ENCODE measurements around the gene CPSF6.
"Not testable (repeated sequence)": the region's sequence is repeated elsewhere in the genome, so short reads cannot be mapped to it uniquely, and the experiment has no call there.

CPSF6 gene

DNA sequence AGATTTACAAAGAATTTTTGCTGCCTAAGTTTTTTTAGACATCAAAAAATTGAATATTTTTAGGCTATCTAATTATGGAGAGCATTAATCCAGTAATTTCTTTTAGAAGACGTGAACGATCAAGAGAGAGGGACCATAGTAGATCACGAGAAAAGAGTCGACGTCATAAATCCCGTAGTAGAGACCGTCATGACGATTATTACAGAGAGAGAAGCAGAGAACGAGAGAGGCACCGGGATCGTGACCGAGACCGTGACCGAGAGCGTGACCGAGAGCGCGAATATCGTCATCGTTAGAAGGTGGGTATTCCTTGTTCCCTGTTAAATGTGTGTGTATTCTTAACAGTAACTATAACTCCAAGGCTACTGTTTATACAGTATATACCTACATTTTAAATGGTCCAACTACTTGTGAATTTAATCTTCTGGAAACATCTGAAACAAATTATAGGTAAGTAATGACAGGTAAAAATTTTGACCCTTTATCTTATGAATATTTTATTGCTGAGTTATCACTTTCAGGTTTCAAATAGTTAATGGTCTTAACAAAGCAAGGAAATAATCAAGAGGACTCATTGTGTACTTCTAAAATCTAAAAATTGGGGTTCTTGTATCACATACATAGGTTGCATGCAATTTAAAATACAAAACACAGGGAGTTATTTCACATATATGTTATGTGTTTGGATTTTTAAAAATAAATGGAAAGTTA is 23.1 kb downstream of the CPSF6 start:
- DNase-seq: no peak

DNA sequence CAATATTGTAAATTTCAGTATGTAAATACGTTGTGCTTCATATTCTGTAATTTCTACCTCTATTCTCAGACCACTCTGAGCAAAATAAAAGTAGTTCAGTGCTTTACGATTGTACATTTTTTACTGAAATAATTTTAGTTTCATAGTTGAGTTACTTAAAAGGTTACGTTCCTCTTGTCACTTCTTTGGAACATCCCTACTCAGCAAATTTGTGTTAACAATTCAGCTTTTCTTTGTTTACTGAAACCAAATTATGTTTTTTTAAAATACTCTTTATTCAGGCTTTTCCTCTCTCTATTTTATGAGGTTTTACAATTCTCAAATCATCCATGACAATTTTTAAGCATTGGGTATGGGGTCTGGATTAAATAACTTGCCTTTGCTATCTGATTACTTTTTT is 25.8 kb downstream of the CPSF6 start:
- DNase-seq: no peak

DNA sequence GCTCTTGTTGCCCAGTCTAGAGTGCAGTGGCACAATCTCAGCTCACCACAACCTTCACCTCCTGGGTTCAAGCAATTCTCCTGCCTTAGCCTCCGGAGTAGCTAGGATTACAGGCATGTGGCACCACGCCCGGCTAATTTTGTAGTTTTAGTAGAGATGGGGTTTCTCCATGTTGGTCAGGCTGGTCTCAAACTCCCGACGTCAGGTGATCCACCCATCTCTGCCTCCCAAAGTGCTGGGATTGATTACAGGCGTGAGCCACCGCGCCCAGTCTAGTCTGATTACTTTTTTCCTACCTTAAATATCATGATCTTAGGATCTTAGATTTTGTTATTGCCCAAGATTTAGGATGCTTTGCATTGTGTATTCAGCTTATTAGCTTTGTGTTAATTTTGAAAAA is 26.3 kb downstream of the CPSF6 start:
- DNase-seq: not testable (repeated sequence)

DNA sequence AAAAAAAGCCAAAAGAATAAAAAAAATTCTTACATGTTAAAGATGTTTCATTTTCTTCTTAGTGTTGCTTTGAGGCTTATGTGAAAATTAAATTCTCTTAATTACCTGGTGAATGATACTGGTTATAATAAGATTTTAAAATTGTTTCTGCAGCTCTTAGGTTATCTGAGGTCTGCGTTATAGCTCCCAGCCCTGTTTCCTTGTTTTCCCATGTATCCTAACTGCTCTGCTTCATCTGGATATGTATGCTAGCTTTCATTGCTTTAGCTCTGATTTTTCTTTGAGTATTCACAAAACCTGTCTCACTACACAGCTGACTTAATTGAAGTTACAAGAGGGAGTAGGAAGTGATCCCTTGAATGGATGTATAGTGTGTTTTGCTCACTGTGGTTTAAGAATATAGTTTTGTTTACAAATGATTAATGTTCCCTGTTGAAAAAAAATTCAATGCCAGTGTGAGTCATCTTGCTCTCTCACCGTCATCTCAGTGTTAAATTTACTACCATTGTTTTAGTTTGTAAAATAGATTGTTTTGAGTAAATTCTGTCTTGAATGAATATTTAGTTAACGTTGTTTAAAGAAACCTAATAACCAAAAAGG is 26.8 kb downstream of the CPSF6 start:
- DNase-seq: no peak

DNA sequence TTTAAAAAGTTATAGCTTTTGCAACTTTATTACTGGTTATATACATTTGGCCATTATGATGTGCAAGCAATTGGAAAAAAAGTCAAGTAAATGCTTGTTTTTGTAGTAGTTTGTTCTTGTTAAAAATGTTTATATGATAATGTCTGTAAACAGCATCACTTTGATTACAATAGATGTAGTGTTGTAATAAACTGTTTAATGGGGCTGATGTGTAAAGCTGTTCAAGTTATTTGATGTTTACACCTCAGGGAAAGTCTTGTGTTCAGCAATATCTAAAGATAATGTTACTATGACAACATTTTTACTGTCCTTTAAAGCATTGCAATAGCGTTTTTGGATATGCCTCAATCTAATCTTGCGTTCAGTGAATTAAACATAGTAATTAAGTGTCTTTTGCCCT is 30.4 kb downstream of the CPSF6 start:
- DNase-seq: no peak

DNA sequence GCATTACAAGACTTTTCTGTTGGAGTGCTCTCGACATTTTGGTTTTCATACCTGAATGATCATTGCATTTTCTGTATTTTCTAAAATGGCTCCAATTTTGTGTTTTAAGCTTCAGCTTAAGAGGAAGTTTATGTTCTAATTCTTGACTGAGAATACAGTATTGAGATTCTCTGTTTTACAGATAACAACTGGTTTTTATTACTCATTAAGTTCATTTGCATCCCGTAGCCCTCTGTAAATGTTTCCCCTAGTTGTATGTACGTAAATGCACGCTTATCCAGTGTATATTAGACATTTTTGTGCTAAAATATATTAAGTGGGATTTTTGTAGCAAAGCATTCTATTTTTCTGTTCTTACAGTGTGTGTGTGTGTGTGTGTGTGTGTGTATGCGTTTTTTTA is 33.1 kb downstream of the CPSF6 start:
- DNase-seq: no peak

DNA sequence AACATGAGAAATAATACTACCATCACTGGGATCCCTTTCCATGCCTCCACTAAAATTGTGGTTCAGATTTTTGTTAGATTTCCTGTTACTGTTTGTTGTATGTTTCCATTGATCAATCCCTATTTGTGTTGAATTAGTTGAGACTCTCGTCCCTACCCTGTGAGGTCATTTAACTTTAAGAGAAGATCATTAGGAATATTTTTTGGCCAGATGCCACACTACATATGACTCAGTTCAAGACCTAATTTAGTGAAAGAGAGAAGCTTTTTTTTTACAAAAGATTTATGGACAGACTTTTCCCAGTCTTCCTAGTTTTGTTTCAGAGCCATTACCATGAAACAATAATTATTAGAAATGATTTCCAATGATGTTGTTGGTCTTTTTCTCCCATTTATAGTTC is 35.5 kb downstream of the CPSF6 start:
- no peak for DNase-seq

DNA sequence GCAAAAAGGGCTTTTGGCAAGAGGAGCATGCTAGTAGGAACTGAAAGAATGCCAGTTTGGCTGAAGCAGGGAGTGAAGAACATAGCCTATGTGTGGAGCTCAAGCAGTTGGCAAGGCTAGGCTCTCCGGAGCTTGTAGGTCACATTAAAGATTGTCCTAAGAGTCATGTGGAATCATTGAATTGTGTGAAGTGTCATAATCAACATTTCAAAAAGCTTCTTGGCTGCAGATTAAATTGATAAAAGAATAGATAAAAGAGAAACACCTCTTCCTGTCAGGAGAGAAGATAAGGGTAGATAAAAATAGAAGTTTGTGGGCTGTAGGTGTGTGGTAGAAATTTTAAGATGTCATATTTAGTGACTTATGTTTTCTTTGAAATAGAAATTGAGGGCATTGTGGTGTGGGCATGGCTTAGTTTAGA is 36.1 kb downstream of the CPSF6 start:
- DNase-seq: no peak

DNA sequence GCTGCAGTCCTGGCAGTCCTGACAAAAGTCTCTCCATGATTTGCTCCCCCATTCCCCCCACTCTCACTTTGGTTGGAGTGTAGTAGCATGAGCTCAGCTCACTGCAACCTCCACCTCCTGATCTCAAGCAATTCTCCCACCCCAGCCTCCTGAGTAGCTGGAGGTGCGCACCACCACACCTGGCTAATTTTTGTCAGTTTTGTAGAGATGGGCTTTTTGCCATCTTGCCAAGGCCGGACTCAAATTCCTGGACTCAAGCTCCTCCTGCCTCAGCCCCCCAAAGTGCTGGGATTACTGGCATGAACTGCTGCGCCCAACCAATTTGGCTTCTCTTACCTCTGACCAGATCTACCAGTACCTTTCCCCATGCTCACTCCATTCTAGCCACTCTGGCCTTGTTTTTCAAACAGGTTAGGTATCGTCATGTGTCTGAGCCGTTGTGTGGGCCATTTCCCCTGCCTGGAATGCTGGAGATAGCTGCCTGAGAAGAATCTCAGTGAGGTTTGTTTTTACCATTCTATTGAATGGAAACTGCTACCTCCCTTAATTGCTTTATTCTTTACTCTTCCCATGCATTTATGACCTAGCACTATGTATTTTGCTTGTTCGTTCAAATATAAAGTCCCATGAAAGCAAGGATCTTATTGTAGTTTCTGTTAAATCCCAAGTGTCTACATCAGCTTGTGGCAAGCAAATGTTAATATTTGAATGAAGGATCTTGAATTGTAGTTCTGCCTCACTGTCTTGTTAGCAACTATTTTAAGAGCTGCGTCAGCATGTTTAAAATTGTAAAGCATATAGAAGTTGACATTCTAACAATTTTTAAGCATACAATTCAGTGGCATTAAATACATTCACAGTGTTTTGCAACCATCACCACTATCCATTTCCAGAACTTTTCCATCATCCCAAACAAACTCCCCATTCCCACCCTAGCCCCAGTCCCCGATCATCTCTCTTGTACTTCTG is 39.7 kb downstream of the CPSF6 start:
- DNase-seq: no peak

DNA sequence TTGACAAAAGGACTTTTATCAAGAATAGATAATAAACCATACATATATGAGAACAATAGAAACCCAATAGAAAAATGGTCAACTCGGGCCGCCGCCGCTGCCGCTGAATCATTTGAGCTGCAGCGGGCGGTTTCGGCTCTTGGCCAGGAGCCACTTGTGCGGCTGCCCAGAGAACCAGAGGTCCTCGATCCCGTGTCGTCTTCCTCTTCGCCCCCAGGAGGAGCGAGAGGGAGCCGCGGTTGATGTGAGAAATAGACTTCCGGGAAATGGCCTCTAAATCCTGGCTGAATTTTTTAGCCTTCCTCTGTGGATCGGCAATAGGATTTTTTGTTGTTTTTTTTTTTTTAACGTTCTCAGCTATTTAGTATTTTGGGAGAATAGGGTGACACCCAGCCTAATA is 44.8 kb downstream of the CPSF6 start:
- DNase-seq: peak; percentile 14

DNA sequence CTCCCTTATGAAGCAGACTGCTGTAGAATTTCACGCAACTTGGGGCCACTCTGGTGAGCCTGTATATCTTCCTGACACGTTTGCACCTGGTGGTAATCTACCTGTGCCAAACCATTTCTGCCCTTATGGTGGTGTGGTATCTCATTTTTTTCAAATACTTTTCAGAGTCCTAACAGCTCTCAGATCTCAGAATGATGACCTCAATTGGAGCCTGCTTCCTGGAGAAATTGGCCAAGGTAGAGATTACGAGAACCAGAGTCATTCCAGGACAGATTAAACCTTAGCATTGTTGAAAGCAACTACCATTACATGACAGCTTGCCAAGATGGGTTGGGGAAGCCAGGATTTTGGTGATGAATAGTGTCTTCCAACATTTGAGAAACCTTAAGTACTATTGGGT is 48.2 kb downstream of the CPSF6 start:
- no peak for DNase-seq

DNA sequence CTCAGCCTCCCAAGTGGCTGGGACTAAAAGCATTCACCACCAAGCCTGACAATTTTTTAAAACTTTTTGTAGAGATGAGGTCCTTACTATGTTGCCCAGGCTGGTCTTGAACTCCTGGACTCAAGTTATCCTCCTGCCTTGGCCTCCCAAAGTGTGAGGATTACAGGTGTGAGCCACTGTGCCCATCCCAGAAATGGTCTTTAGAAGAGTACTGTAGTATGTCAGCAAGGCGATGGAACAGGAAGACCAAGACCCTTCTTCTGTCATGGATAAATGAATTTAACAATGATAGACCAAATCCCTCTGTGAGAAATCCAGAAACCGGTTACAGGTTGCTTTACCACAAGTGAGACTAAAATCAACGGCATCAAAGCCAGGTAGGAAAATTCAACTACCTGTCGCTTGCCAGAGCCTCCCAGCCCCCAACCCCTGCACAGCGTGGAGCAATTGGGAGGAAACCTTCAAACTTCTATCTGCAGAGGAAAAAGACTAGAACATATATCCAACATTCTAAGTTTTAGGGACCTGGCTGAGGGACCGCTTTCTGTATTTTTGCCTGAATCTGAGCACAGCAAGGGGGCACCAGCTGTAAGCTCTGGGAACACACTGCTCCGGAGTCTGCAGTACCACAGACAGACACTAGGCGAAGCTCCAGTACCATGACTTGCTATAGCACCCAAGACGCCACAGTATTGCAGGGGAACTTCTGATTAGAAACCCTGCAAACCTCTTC is 51.3 kb downstream of the CPSF6 start:
- DNase-seq: peak; percentile 78

DNA sequence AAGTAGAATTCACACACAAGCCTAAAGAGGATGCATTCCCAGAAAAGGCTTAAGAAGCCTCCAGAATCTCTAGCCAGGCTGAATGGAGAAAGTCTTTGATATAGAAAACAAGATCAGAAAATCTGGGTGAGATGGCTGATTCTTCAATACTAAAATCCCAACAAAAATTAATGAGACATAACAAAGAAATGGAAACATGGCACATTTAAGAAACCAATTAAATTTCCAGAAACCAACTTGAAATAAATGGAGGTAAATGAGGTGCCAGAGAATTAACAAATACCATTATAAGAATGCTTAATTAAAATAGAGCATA is 51.9 kb downstream of the CPSF6 start:
- no peak for DNase-seq

DNA sequence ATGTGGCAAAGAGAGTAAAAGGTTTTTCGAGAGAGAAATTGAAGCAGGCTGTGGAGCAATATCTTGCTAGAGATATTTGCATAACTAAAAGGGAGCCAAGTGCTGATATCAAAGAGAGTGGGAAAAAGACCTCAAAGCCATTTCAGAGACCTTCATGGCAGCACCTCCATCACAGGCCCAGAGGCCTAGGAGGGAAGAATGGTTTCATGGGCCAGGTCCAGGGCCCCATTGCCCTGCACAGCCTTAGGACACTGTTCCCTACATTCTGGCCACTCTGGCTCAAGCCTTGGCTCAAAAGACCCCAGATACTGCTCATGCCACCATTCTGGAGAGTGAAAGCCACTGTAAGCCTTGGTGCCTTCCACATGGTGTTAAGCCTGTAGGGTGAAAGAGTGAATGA is 58.8 kb downstream of the CPSF6 start:
- no peak for DNase-seq

DNA sequence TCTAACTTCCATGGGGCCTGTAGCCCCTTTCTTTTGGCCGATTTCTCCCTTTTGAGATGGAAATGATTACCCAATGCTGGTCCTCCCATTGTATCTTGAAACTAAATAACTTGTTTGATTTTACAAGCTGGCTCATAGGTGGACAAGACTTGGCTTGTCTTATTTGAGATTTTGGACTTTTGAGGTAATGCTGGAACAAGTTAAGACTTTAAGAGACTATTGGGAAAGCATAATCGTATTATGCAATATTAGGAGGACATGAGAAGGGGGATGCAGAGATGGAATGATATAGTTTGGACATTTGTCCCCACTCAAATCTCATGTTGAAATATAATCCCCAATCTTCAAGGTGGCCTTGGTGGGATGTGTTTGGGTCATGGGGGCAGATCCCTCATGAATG is 59.6 kb downstream of the CPSF6 start:
- no peak for DNase-seq

DNA sequence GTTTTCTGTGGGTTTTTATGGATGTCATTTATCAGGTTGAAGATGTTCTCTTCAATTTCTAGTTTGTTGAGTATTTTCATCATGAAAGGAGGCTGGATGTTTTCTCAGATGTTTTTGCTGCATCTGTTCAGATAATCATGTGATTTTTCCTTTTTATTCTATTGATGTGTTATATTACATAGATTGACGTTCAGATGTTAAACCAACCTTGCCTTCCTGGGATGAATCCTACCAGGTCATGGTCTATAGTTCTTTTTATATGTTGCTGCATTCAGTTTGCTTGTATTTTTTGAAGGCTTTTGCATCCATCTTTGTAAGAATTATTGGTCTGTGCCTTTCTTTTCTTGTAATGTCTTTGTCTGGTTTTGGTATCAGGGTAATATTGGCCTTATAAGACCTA is 64.9 kb downstream of the CPSF6 start:
- DNase-seq: no peak

DNA sequence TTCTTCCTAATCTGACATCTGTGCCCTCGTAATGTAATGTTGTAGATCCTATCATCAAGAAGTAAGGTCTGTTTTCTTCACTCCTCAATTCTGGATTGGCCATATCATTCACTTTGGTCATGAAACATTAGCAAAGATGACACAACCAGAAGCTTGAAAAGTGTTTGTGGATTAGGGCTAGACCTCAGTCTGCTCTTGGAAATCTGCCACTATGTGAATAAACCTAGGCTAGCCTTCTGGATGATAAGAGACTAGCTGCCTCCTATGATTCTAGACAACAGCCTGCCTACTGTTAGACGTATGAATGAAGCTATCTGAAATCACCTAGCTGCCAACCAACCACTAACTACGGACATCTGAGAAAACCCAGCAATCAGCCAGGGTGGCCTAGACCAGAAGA is 70.1 kb downstream of the CPSF6 start:
- no peak for DNase-seq

DNA sequence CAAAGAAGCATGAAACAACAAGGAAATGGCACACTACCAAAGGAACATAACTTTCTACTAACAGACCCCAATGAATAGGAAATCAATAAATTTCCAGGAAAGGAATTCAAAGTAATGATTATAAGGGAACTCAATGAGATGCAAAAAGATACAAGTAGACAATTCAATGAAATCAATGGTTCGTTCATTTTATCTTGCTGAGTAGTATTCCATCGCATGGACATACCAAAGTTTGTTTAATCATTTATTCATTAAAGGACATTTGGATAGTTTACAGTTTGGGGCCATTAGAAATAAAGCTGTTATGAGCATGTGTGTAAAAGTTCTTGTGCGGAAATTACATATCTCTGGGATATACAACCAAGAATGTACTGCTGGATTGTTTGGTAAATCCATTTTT is 73.8 kb downstream of the CPSF6 start:
- DNase-seq: no peak

DNA sequence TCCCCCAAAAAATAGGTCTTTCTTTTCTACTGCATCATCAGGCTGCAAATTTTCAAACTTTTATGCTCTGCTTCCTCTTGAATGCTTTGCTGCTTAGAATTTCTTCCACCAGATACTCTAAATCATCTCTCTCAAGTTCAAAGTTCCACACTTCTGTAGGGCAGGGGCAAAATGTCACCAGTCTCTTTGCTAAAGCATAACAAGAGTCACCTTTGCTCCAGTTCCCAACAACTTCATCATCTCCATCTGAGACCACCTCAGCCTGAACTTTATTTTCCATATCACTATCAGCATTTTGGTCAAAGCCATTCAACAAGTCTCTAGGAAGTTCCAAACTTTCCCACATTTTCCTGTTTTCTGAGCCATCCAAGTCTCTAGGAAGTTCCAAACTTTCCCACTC is 77.4 kb downstream of the CPSF6 start:
- not testable (repeated sequence) for DNase-seq

DNA sequence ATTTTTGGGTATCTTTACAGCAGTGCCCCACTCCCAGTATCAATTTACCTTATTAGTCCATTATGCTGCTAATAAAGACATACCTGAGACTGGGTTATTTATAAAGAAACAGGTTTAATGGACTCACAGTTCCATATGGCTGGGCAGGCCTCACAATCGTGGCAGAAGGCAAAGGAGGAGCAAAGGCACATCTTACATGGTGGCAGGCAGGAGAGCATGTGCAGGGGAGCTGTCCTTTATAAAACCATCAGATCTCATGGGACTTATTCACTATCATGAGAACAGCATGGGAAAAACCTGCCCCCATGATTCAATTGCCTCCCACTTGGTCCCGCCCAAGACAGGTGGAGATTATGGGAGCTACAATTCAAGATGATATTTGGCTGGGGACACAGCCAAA is 77.9 kb downstream of the CPSF6 start:
- DNase-seq: not testable (repeated sequence)

DNA sequence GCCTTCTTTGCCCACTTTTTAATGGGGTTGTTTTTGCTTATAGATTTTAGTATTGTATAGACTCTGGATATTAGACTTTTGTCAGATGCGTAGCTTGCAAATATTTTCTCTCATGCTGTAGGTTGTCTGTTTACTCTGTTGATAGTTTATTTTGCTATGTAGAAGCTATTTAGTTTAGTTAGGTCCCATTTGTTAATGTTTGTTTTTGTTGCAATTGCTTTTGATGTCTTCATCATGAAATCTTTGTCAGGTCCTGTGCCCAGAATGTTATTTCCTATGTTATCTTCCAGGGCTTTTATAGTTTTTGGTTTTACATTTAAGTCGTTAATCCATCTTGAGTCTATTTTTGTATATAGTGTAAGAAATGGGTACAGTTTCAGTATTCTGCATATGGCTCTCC is 78.9 kb downstream of the CPSF6 start:
- no peak for DNase-seq

DNA sequence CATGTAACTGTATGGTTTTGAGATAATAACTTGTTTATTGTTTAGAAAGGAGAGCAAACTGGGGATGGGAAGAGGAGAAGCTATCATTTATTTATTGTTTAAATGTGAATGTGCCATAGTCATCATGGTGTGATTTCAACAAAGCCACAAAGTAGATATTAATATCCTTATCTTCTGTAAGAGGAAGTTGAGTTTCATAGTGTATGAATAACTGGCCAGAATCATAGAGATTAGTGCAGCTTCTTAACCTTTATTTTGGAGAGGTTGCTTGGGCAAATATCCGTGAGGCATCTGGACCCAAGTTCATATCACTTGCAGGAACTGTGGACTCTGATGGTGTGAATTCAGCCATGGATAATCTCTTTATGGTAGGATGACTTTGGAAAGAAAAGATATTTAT is 82.0 kb downstream of the CPSF6 start:
- DNase-seq: no peak
